Liver (tissue), 9 donors: ENCODE results near the gene THAP7. TPM values are rescaled to one million over a fixed set of nuclear protein-coding genes. Genes with fewer than 3 reads are reported as not detected.

Experiments
- DNase-seq: peaks from one replicate; pipeline ENCODE4 v3.0.0-alpha.2; 2017; ENCODE audit warnings: low spot score
- H3K27ac ChIP-seq, 2 donors: one replicate each; pipeline ENCODE4 v1.7.0; 2013; ENCODE audit warnings: inconsistent platforms in 2 of 2, low read length in 2 of 2, control low read depth in 1 of 2, low read depth in 1 of 2, mild to moderate bottlenecking in 1 of 2
- H3K27me3 ChIP-seq, 4 donors: one replicate each; pipeline versions ENCODE4 v1.6.1 to v1.7.0; 2013; ENCODE audit warnings: low read length in 3 of 4, inconsistent platforms in 1 of 4, mild to moderate bottlenecking in 1 of 4, moderate library complexity in 1 of 4; ENCODE audit not compliant: control insufficient read depth in 4 of 4, insufficient read depth in 4 of 4
- H3K36me3 ChIP-seq, 4 donors: one replicate each; pipeline versions ENCODE4 v1.6.1 to v1.7.0; 2013; ENCODE audit warnings: low read length in 3 of 4, mild to moderate bottlenecking in 3 of 4, low read depth in 1 of 4, moderate library complexity in 1 of 4; ENCODE audit not compliant: control insufficient read depth in 4 of 4, insufficient read depth in 3 of 4
- H3K4me1 ChIP-seq, 4 donors: one replicate each; pipeline versions ENCODE4 v1.6.1 to v1.7.0; 2013; ENCODE audit warnings: low read length in 3 of 4, mild to moderate bottlenecking in 3 of 4, moderate library complexity in 1 of 4; ENCODE audit not compliant: control insufficient read depth in 4 of 4, insufficient read depth in 4 of 4
- H3K4me3 ChIP-seq, 3 donors: one replicate each; pipeline versions ENCODE4 v1.6.1 to v1.7.0; 2013; ENCODE audit warnings: low read length in 3 of 3, control low read depth in 1 of 3, low read depth in 1 of 3, mild to moderate bottlenecking in 1 of 3
- H3K9ac ChIP-seq, 2 donors: one replicate each; pipeline ENCODE4 v1.7.0; 2013; ENCODE audit warnings: low read length in 2 of 2, mild to moderate bottlenecking in 2 of 2, moderate library complexity in 2 of 2, control low read depth in 1 of 2, low read depth in 1 of 2
- H3K9me3 ChIP-seq, 4 donors: one replicate each; pipeline versions ENCODE4 v1.6.1 to v1.7.0; 2013; ENCODE audit warnings: low read length in 3 of 4; ENCODE audit not compliant: control insufficient read depth in 4 of 4
- CTCF ChIP-seq: fragments of 150-350 bp; IDR thresholded peaks from 2 replicates; pipeline ENCODE4 v1.5.1; 2017; ENCODE audit warnings: improper control_type of control experiment, low read depth, low read length; ENCODE audit not compliant: missing input control
- EGR1 ChIP-seq, 2 donors: IDR thresholded peaks; 2 replicates each; pipeline ENCODE4 v1.6.1; 2016 to 2018; ENCODE audit warnings: antibody characterized with exemption in 2 of 2, low read depth in 2 of 2
- FOXA1 ChIP-seq: IDR thresholded peaks from 2 replicates; pipeline ENCODE4 v1.6.1; 2016; ENCODE audit warnings: antibody characterized with exemption
- FOXA2 ChIP-seq: IDR thresholded peaks from 2 replicates; pipeline ENCODE4 v1.6.1; 2016; ENCODE audit warnings: antibody characterized with exemption
- GABPA ChIP-seq, 2 donors: IDR thresholded peaks in 1 of 2; conservative IDR thresholded peaks in 1 of 2; 2 replicates each; pipeline ENCODE4 v1.6.1; 2016; ENCODE audit warnings: antibody characterized with exemption in 2 of 2, mild to moderate bottlenecking in 1 of 2, moderate library complexity in 1 of 2
- HNF4A ChIP-seq, 2 donors: conservative IDR thresholded peaks; 2 replicates each; pipeline ENCODE4 v1.6.1; 2016; ENCODE audit warnings: antibody characterized with exemption in 2 of 2, mild to moderate bottlenecking in 2 of 2
- HNF4G ChIP-seq: IDR thresholded peaks from 2 replicates; pipeline ENCODE4 v1.6.1; 2016; ENCODE audit warnings: antibody characterized with exemption
- JUND ChIP-seq, 2 donors: IDR thresholded peaks; 2 replicates each; pipeline ENCODE4 v1.6.1; 2016; ENCODE audit warnings: antibody characterized with exemption in 2 of 2
- MAX ChIP-seq: IDR thresholded peaks from 2 replicates; pipeline ENCODE4 v1.6.1; 2016; ENCODE audit warnings: antibody characterized with exemption
- RAD21 ChIP-seq, 2 donors: IDR thresholded peaks; 2 replicates each; pipeline ENCODE4 v1.6.1; 2016; ENCODE audit warnings: antibody characterized with exemption in 2 of 2, mild to moderate bottlenecking in 2 of 2
- RXRA ChIP-seq, 2 donors: IDR thresholded peaks; 2 replicates each; pipeline ENCODE4 v1.6.1; 2017 to 2018; ENCODE audit warnings: antibody characterized with exemption in 2 of 2, mild to moderate bottlenecking in 1 of 2
- SP1 ChIP-seq: IDR thresholded peaks from 2 replicates; pipeline ENCODE4 v1.6.1; 2018; ENCODE audit warnings: antibody characterized with exemption, mild to moderate bottlenecking
- YY1 ChIP-seq: IDR thresholded peaks from 2 replicates; pipeline ENCODE4 v1.6.1; 2016; ENCODE audit warnings: antibody characterized with exemption, mild to moderate bottlenecking
- ZBTB33 ChIP-seq: IDR thresholded peaks from 2 replicates; pipeline ENCODE4 v1.6.1; 2016; ENCODE audit warnings: antibody characterized with exemption
- WGBS: extraction: QIAGEN DNeasy Blood & Tissue Kit; methylation state at CpG from one replicate; pipeline ENCODE4 v1.1.7; 2013; 5-methylcytosine and 5-hydroxymethylcytosine counted together
- polyA plus RNA-seq, 2 donors: library from polyadenylated mRNA; stranded (reverse) in 1 of 2; unstranded in 1 of 2; fragments of 200-250 nt in 1 of 2; fragments of >200 nt in 1 of 2; fragmentation: Nextera tagmentation in 1 of 2; extraction: Ambion mirVana in 1 of 2; gene quantifications; one replicate each; pipeline versions ENCODE4 v1.2.1 to v1.2.3, GENCODE V29; 2013 to 2015
- total RNA-seq, 2 donors: library from RNA; depleted of rRNA; stranded (reverse); fragments of >200 nt; gene quantifications; one replicate each; pipeline ENCODE4 v1.2.3, GENCODE V29; 2014
- TF ChIP-seq, protein P1 (sequence below): IDR thresholded peaks from 2 replicates; pipeline ENCODE4 v1.6.1; 2016; ENCODE audit warnings: antibody characterized with exemption, mild to moderate bottlenecking
- TF ChIP-seq, protein P2 (sequence below): IDR thresholded peaks from 2 replicates; pipeline ENCODE4 v1.6.1; 2016; ENCODE audit warnings: antibody characterized with exemption
- donor health status: healthy.
- donor health status: healthy.
- donor health status: healthy.
- donor health status: healthy.
- donor health status: healthy.

Gene THAP7
- total and polyA plus RNA-seq, 4 donors = 10.4 to 21.9 (median 19.4) TPM

DNA sequence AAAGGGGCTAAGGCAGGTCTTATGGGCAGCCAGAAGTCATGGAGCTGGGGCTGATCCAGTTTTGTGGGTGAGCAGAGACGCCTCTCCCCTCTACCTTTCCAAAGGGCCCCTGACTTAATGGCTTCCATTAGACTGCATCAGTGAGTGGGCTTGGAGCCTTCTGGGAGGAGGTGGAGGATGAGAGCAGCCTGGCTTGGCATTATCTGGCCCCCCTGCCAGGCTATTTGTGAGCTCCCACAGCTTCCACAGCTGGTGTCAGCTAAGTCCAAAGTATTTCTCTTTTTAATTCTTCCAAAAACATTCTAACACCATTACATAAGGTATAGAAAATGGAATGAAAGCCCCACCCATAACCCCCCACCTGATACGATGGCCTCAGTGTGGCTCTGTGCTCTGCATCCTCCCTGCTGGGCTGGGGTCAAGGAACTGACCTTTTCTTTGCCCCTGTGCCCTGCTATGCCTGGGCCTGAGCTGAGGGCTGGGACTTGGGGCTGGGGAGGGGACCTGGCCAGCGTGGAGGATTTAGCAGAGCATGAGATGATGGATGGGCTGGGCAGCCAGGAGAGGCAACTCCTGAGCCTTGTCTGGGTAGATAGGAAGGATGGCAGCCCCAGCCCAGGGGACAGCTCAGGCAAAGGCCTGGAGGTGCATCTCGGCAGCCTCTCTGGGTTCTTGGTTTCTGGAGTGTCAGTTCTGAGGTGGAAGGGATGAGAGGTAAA, 30.8 kb downstream of the THAP7 start (continued):
- TF ChIP-seq, protein P1, sequence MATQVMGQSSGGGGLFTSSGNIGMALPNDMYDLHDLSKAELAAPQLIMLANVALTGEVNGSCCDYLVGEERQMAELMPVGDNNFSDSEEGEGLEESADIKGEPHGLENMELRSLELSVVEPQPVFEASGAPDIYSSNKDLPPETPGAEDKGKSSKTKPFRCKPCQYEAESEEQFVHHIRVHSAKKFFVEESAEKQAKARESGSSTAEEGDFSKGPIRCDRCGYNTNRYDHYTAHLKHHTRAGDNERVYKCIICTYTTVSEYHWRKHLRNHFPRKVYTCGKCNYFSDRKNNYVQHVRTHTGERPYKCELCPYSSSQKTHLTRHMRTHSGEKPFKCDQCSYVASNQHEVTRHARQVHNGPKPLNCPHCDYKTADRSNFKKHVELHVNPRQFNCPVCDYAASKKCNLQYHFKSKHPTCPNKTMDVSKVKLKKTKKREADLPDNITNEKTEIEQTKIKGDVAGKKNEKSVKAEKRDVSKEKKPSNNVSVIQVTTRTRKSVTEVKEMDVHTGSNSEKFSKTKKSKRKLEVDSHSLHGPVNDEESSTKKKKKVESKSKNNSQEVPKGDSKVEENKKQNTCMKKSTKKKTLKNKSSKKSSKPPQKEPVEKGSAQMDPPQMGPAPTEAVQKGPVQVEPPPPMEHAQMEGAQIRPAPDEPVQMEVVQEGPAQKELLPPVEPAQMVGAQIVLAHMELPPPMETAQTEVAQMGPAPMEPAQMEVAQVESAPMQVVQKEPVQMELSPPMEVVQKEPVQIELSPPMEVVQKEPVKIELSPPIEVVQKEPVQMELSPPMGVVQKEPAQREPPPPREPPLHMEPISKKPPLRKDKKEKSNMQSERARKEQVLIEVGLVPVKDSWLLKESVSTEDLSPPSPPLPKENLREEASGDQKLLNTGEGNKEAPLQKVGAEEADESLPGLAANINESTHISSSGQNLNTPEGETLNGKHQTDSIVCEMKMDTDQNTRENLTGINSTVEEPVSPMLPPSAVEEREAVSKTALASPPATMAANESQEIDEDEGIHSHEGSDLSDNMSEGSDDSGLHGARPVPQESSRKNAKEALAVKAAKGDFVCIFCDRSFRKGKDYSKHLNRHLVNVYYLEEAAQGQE = no peak

- Histone ChIP-seq H3K27me3 (no peaks in the 10 kb centered on the region), H3K4me1 (peaks cover 3 to 13% (median 4%) of the 10 kb centered on the region in 4 donors), H3K9me3 (no peaks in the 10 kb centered on the region), H3K36me3 (no peaks in the 10 kb centered on the region), H3K4me3 (no peak overlapping the region), H3K9ac (no peak overlapping the region), H3K27ac (no peak overlapping the region)
- TF ChIP-seq, protein P1 = no peak
- no peak for TF ChIP-seq FOXA1
- TF ChIP-seq HNF4A (conservative IDR thresholded peaks at IDR 0.05) = no peak
- TF ChIP-seq, protein P2, sequence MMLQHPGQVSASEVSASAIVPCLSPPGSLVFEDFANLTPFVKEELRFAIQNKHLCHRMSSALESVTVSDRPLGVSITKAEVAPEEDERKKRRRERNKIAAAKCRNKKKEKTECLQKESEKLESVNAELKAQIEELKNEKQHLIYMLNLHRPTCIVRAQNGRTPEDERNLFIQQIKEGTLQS = no peak
- TF ChIP-seq CTCF = no peak
- no peak for TF ChIP-seq JUND (IDR thresholded peaks at IDR 0.05)
- no peak for TF ChIP-seq RAD21 (IDR thresholded peaks at IDR 0.05)
- TF ChIP-seq EGR1 (IDR thresholded peaks at IDR 0.05; ENCODE audit: low read depth in 2 of 2) = no peak
- no peak for TF ChIP-seq ZBTB33
- no peak for TF ChIP-seq YY1
- no peak for TF ChIP-seq RXRA (IDR thresholded peaks at IDR 0.05)
- no peak for TF ChIP-seq SP1
- no peak for TF ChIP-seq FOXA2
- TF ChIP-seq MAX = no peak
- TF ChIP-seq HNF4G = no peak
- TF ChIP-seq GABPA (IDR thresholded peaks at IDR 0.05 in 1 of 2, conservative IDR thresholded peaks at IDR 0.05 in 1 of 2) = no peak
- WGBS = 89% methylated on average over 7 of the region's 7 CpGs
- no peak for DNase-seq
Measured at GRCh38 chr22:20968281-20968977, 33.5 kb downstream of the THAP7 start.
